Lower leg skin (tissue), 3 donors: ENCODE measurements around the gene VAMP4.

Experiments used
- POLR2A ChIP-seq, 2 donors: fragments of 450-650 bp; IDR thresholded peaks; one replicate each; pipeline ENCODE4 v1.6.1; 2016 to 2017; ENCODE audit warnings: antibody characterized with exemption in 2 of 2, mild to moderate bottlenecking in 1 of 2, moderate library complexity in 1 of 2
- TF ChIP-seq, protein P1 (sequence below), 3 donors: fragments of 450-650 bp; IDR thresholded peaks; one replicate each; pipeline ENCODE4 v1.5.1; 2016; ENCODE audit warnings: antibody characterized with exemption in 3 of 3, mild to moderate bottlenecking in 3 of 3, moderate library complexity in 2 of 3

- TF ChIP-seq, protein P1, sequence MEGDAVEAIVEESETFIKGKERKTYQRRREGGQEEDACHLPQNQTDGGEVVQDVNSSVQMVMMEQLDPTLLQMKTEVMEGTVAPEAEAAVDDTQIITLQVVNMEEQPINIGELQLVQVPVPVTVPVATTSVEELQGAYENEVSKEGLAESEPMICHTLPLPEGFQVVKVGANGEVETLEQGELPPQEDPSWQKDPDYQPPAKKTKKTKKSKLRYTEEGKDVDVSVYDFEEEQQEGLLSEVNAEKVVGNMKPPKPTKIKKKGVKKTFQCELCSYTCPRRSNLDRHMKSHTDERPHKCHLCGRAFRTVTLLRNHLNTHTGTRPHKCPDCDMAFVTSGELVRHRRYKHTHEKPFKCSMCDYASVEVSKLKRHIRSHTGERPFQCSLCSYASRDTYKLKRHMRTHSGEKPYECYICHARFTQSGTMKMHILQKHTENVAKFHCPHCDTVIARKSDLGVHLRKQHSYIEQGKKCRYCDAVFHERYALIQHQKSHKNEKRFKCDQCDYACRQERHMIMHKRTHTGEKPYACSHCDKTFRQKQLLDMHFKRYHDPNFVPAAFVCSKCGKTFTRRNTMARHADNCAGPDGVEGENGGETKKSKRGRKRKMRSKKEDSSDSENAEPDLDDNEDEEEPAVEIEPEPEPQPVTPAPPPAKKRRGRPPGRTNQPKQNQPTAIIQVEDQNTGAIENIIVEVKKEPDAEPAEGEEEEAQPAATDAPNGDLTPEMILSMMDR (IDR thresholded peaks at IDR 0.05) = no peak
- no peak for TF ChIP-seq POLR2A (IDR thresholded peaks at IDR 0.05)
Observed at GRCh38 chr1:171711643-171712042, 30.2 kb downstream of the VAMP4 start.
